ENCODE data around the gene MMAA.
"Not testable (repeated sequence)": the region's sequence is repeated elsewhere in the genome, so short reads cannot be mapped to it uniquely, and the experiment has no call there.

The MMAA gene

GRCh38 chr4:145690610-145691009 is 71.4 kb downstream of the MMAA start:
- Histone ChIP-seq H3K27ac (replicated peaks) (no peak overlapping the region), H3K4me3 (replicated peaks; ENCODE audit: insufficient read depth, low read length) (no peak overlapping the region), H3K27me3 (ENCODE audit: insufficient read depth, poor library complexity, severe bottlenecking) (no peaks in the 10 kb centered on the region)
- TF ChIP-seq POLR2AphosphoS5 (IDR thresholded peaks at IDR 0.05; ENCODE audit: low read depth) (no peak), SPI1 (IDR thresholded peaks at IDR 0.05; ENCODE audit: borderline replicate concordance, low read depth) (no peak), CTCF (IDR thresholded peaks at IDR 0.05; ENCODE audit: insufficient read depth, low read length) (no peak), REST (IDR thresholded peaks at IDR 0.05; ENCODE audit: insufficient replicate concordance, low read depth) (no peak), GABPA (IDR thresholded peaks at IDR 0.05; ENCODE audit: low read depth) (no peak)
- no peak for DNase-seq (ENCODE audit: low read depth in 1 of 2, low spot score in 1 of 2)

GRCh38 chr4:145691416-145691815 is 72.2 kb downstream of the MMAA start:
- not testable (repeated sequence) for DNase-seq (ENCODE audit: low read depth in 1 of 2, low spot score in 1 of 2); H3K4me3 ChIP-seq (replicated peaks; ENCODE audit: insufficient read depth, low read length); H3K27ac ChIP-seq (replicated peaks); H3K27me3 ChIP-seq (ENCODE audit: insufficient read depth, poor library complexity, severe bottlenecking)

- no peak overlapping the region for H3K4me3 ChIP-seq (replicated peaks; ENCODE audit: insufficient read depth, low read length)
- H3K27me3 ChIP-seq (ENCODE audit: insufficient read depth, poor library complexity, severe bottlenecking) = no peaks in the 10 kb centered on the region
- no peak for DNase-seq (ENCODE audit: low read depth in 1 of 2, low spot score in 1 of 2)
- H3K27ac ChIP-seq (replicated peaks) = no peak overlapping the region
- TF ChIP-seq SPI1 (IDR thresholded peaks at IDR 0.05; ENCODE audit: borderline replicate concordance, low read depth) = no peak
- no peak for TF ChIP-seq REST (IDR thresholded peaks at IDR 0.05; ENCODE audit: insufficient replicate concordance, low read depth)
- no peak for TF ChIP-seq CTCF (IDR thresholded peaks at IDR 0.05; ENCODE audit: insufficient read depth, low read length)
- no peak for TF ChIP-seq GABPA (IDR thresholded peaks at IDR 0.05; ENCODE audit: low read depth)
- TF ChIP-seq POLR2AphosphoS5 (IDR thresholded peaks at IDR 0.05; ENCODE audit: low read depth) = no peak
Observed at GRCh38 chr4:145694929-145695328, 75.7 kb downstream of the MMAA start.

GRCh38 chr4:145697332-145697731 is 78.1 kb downstream of the MMAA start:
- no peak for TF ChIP-seq REST (IDR thresholded peaks at IDR 0.05; ENCODE audit: insufficient replicate concordance, low read depth)
- TF ChIP-seq CTCF (IDR thresholded peaks at IDR 0.05; ENCODE audit: insufficient read depth, low read length) = no peak
- no peak for TF ChIP-seq SPI1 (IDR thresholded peaks at IDR 0.05; ENCODE audit: borderline replicate concordance, low read depth)
- TF ChIP-seq GABPA (IDR thresholded peaks at IDR 0.05; ENCODE audit: low read depth) = no peak
- TF ChIP-seq POLR2AphosphoS5 (IDR thresholded peaks at IDR 0.05; ENCODE audit: low read depth) = no peak
- no peaks in the 10 kb centered on the region for H3K27me3 ChIP-seq (ENCODE audit: insufficient read depth, poor library complexity, severe bottlenecking)
- no peak for DNase-seq (ENCODE audit: low read depth in 1 of 2, low spot score in 1 of 2)
- no peak overlapping the region for H3K27ac ChIP-seq (replicated peaks)
- H3K4me3 ChIP-seq (replicated peaks; ENCODE audit: insufficient read depth, low read length) = no peak overlapping the region
